Ovary (tissue), 3 donors: ENCODE data around the gene CTSL.

ENCODE experiments used
- EP300 ChIP-seq: sonication (generic); formaldehyde crosslinking; IDR thresholded peaks from one replicate; pipeline ENCODE4 v1.6.1; 2017; ENCODE audit warnings: antibody characterized with exemption
- POLR2A ChIP-seq: fragments of 450-650 bp; IDR thresholded peaks from one replicate; pipeline ENCODE4 v1.6.1; 2017; ENCODE audit warnings: antibody characterized with exemption, mild to moderate bottlenecking, moderate library complexity
- TF ChIP-seq, protein P1 (sequence below), 3 donors: fragments of 450-650 bp in 2 of 3; fragments of 200-600 bp in 1 of 3; IDR thresholded peaks; one replicate each; pipeline versions ENCODE4 v1.5.1 to v1.8.0; 2016 to 2022; ENCODE audit warnings: antibody characterized with exemption in 3 of 3, mild to moderate bottlenecking in 1 of 3
- donor health status: DM: no; HTN: no; CAD: no.

DNA sequence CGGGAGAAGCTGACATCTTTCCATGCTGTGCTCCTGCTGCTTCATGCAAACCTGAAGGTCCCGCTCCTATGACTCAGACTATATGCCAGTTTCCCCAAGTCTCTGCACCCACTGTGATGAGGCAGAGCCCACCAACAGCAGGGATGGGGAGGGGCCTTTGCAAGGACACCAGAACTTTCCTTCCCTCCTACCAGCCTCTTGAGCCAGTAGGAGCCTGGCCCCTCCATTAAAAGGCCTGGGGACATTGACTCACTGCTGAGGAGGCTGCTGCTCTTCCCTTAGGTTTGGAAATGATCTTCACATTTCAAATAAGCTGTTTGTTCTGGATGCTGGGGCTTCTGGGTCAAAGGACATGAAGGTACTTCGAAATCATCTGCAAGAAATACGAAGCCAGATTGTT is 26.1 kb upstream of the CTSL start:
- TF ChIP-seq, protein P1, sequence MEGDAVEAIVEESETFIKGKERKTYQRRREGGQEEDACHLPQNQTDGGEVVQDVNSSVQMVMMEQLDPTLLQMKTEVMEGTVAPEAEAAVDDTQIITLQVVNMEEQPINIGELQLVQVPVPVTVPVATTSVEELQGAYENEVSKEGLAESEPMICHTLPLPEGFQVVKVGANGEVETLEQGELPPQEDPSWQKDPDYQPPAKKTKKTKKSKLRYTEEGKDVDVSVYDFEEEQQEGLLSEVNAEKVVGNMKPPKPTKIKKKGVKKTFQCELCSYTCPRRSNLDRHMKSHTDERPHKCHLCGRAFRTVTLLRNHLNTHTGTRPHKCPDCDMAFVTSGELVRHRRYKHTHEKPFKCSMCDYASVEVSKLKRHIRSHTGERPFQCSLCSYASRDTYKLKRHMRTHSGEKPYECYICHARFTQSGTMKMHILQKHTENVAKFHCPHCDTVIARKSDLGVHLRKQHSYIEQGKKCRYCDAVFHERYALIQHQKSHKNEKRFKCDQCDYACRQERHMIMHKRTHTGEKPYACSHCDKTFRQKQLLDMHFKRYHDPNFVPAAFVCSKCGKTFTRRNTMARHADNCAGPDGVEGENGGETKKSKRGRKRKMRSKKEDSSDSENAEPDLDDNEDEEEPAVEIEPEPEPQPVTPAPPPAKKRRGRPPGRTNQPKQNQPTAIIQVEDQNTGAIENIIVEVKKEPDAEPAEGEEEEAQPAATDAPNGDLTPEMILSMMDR (IDR thresholded peaks at IDR 0.05) = no peak
- TF ChIP-seq EP300 = no peak
- no peak for TF ChIP-seq POLR2A
